Stimulated activated CD8-positive, alpha-beta memory T cell treated with anti-CD3 and anti-CD28 coated beads, Interleukin-4, amount 100 ng/mL, for 4 hours (primary cell): ENCODE data around the gene CRIP2.

Source experiments
- DNase-seq, 2 donors: peaks; one replicate each; pipeline ENCODE4 v3.0.0-alpha.2; 2020; ENCODE audit warnings: low read depth in 2 of 2, low spot score in 1 of 2

CRIP2 gene

GRCh38 chr14:105461903-105462302, 12.7 kb upstream of the CRIP2 start:
- DNase-seq, result no peak

- no peak for DNase-seq
These were observed 10.1 kb upstream of the CRIP2 start for GRCh38 chr14:105464501-105464900.

GRCh38 chr14:105465209-105466031, 9.2 kb upstream of the CRIP2 start:
- no peak for DNase-seq

GRCh38 chr14:105466531-105467248, 7.9 kb upstream of the CRIP2 start:
- DNase-seq, result no peak

GRCh38 chr14:105467249-105467941, 7.2 kb upstream of the CRIP2 start:
- no peak for DNase-seq

- DNase-seq, result no peak
These were observed 6.6 kb upstream of the CRIP2 start for GRCh38 chr14:105467942-105468471.

GRCh38 chr14:105468621-105469241, 5.9 kb upstream of the CRIP2 start:
- no peak for DNase-seq

GRCh38 chr14:105469456-105470349, 4.9 kb upstream of the CRIP2 start:
- DNase-seq, result no peak

GRCh38 chr14:105470350-105471296, 4.0 kb upstream of the CRIP2 start:
- no peak for DNase-seq

GRCh38 chr14:105471297-105471821, 3.3 kb upstream of the CRIP2 start:
- DNase-seq, result no peak

- no peak for DNase-seq
These were observed 2.7 kb upstream of the CRIP2 start for GRCh38 chr14:105471823-105472485.

- DNase-seq, result no peak
These were observed 2.1 kb upstream of the CRIP2 start for GRCh38 chr14:105472486-105472991.

- DNase-seq, result no peak
These were observed 1.5 kb upstream of the CRIP2 start for GRCh38 chr14:105473033-105473676.

- no peak for DNase-seq
These were observed 741 bp upstream of the CRIP2 start for GRCh38 chr14:105473677-105474482.

- DNase-seq, result no peak
These were observed 862 bp downstream of the CRIP2 start for GRCh38 chr14:105475269-105476096.
